ENCODE measurements around the gene GCC2. TPM values are rescaled to one million over a fixed set of nuclear protein-coding genes. Genes with fewer than 3 reads are reported as not detected.

The GCC2 gene
- total RNA-seq, 3 donors from 2014 or later (not counting 1 experiment from before 2014, with no cell fraction given): 84.8 to 110 (median 89.6) TPM

DNA sequence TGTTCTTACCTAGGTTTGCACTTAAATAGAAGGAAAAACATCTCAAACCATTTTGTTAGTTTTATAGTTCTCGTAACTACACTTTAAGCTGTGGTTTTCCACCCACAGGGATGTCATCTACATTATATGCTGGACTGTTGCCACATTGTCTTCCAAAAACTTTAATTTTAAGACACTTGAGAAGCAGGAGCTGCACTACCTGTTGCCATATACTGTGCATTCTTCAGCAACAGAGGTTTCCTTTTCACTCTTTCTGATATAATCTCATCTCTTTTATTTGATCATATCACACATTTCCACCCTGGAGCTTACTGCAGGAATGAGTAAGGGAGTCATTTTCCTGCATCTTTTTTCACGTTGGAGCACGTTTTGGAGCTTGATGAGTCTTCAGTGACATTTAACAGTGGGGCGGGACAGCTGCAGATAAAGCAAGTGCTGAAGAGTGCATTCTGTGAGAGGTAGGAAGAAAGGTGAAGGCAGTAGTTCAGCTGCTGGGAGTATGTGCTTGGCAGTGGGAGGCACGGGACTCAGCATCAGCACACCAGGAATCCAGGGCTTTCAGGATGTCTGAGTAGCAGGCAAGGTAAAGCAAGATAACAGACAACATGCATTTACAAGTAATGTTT, 89.1 kb downstream of the GCC2 start:
- WGBS (ENCODE audit: insufficient coverage): 84% methylated on average over 5 of the region's 5 CpGs
- H3K27ac Mint-ChIP-seq: no peak overlapping the region

DNA sequence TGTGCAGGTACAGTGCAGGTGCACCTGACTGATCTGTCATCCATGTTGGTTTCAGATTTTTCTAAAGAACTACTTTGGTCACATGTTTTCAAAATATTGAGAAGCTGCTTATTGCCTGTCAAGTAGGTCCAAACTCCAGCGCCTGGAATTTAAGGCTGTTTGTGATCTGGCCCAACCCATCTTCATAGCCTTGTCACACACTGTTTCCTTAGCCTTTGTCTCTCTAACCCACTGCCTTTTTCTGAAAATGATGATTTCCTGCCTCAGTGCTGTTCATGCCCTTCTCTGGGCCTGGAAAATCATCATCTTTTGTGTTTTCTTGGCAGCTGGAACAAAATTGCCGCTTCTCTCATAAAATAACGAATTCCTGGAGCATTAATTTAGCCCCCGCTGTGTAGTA, 92.4 kb downstream of the GCC2 start:
- no peak for DNase-seq
- H3K4me1 ChIP-seq (ENCODE audit: control insufficient read depth, insufficient read depth, low read length): no peaks in the 10 kb centered on the region
- TF ChIP-seq, protein P1, sequence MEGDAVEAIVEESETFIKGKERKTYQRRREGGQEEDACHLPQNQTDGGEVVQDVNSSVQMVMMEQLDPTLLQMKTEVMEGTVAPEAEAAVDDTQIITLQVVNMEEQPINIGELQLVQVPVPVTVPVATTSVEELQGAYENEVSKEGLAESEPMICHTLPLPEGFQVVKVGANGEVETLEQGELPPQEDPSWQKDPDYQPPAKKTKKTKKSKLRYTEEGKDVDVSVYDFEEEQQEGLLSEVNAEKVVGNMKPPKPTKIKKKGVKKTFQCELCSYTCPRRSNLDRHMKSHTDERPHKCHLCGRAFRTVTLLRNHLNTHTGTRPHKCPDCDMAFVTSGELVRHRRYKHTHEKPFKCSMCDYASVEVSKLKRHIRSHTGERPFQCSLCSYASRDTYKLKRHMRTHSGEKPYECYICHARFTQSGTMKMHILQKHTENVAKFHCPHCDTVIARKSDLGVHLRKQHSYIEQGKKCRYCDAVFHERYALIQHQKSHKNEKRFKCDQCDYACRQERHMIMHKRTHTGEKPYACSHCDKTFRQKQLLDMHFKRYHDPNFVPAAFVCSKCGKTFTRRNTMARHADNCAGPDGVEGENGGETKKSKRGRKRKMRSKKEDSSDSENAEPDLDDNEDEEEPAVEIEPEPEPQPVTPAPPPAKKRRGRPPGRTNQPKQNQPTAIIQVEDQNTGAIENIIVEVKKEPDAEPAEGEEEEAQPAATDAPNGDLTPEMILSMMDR (IDR thresholded peaks at IDR 0.05): no peak
- Mint-ChIP-seq H3K9me3 (no peaks in the 10 kb centered on the region), H3K36me3 (no peaks in the 10 kb centered on the region), H3K4me3 (no peak overlapping the region), H3K27ac (no peak overlapping the region), H3K4me1 (no peaks in the 10 kb centered on the region), H3K27me3 (ENCODE audit: low read depth in 2 of 2) (no peaks in the 10 kb centered on the region)
- 94% methylated on average over 4 of the region's 4 CpGs for WGBS (ENCODE audit: insufficient coverage)
- ATAC-seq: no peak
- no peaks in the 10 kb centered on the region for H3K9me3 ChIP-seq (ENCODE audit: control insufficient read depth, insufficient read depth, low read length)
- H3K27me3 ChIP-seq (ENCODE audit: control insufficient read depth, insufficient read depth, low read length): no peaks in the 10 kb centered on the region
- H3K27ac ChIP-seq (ENCODE audit: low read length): no peak overlapping the region
- no peaks in the 10 kb centered on the region for H3K36me3 ChIP-seq (ENCODE audit: control insufficient read depth, insufficient read depth, low read length)
- H3K4me3 ChIP-seq (ENCODE audit: low read length): no peak overlapping the region
- intact Hi-C loops (cut with micrococcal nuclease): no loop called here

More for the DNA sequence above, 89.1 kb downstream of the GCC2 start:
- intact Hi-C loops (cut with micrococcal nuclease): loop anchor here (10.0 kb wide), 1 partner anchor 87 kb away; no protein-coding TSS in a partner anchor
- H3K4me1 Mint-ChIP-seq: peaks cover 12 to 13% of the 10 kb centered on the region in 2 donors
- H3K9me3 ChIP-seq (ENCODE audit: control insufficient read depth, insufficient read depth, low read length): no peaks in the 10 kb centered on the region
- TF ChIP-seq, protein P1 (IDR thresholded peaks at IDR 0.05): no peak
- peaks cover 6% of the 10 kb centered on the region for H3K4me1 ChIP-seq (ENCODE audit: control insufficient read depth, insufficient read depth, low read length)
- H3K4me3 Mint-ChIP-seq: no peak overlapping the region
- ATAC-seq: no peak
- no peak overlapping the region for H3K4me3 ChIP-seq (ENCODE audit: low read length)
- H3K27me3 ChIP-seq (ENCODE audit: control insufficient read depth, insufficient read depth, low read length): no peaks in the 10 kb centered on the region
- no peaks in the 10 kb centered on the region for H3K36me3 Mint-ChIP-seq
- no peaks in the 10 kb centered on the region for H3K27me3 Mint-ChIP-seq (ENCODE audit: low read depth in 2 of 2)
- no peak overlapping the region for H3K27ac ChIP-seq (ENCODE audit: low read length)
- no peaks in the 10 kb centered on the region for H3K36me3 ChIP-seq (ENCODE audit: control insufficient read depth, insufficient read depth, low read length)
- no peak for DNase-seq
- H3K9me3 Mint-ChIP-seq: no peaks in the 10 kb centered on the region

DNA sequence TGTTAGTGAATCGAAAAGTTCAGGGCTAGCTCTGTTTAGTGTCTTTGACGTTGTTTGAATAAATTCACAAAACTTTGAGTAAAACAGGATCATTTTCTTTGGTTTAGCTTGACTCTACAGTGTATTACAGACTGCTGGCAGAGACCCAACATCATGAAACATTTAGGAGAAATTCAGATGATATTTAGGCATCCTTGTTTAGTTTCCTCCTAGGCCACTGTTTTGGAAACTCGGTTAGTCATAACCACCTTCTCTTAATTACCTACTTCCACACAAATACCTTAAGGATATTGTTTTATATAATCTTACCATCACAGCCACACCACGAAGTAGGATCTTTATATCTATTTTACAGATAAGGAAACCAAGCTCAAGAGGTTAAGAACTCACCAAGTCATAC, 93.1 kb downstream of the GCC2 start:
- Histone ChIP-seq H3K27me3 (ENCODE audit: control insufficient read depth, insufficient read depth, low read length) (no peaks in the 10 kb centered on the region), H3K4me1 (ENCODE audit: control insufficient read depth, insufficient read depth, low read length) (no peaks in the 10 kb centered on the region), H3K27ac (ENCODE audit: low read length) (no peak overlapping the region), H3K4me3 (ENCODE audit: low read length) (no peak overlapping the region), H3K9me3 (ENCODE audit: control insufficient read depth, insufficient read depth, low read length) (no peaks in the 10 kb centered on the region), H3K36me3 (ENCODE audit: control insufficient read depth, insufficient read depth, low read length) (no peaks in the 10 kb centered on the region)
- ATAC-seq: no peak
- 88% methylated on average over 4 of the region's 4 CpGs for WGBS (ENCODE audit: insufficient coverage)
- no peaks in the 10 kb centered on the region for H3K9me3 Mint-ChIP-seq
- no peak overlapping the region for H3K4me3 Mint-ChIP-seq
- H3K4me1 Mint-ChIP-seq: peaks cover 0 to 6% of the 10 kb centered on the region in 2 donors
- TF ChIP-seq, protein P1 (IDR thresholded peaks at IDR 0.05): no peak
- no peak for DNase-seq
- H3K27me3 Mint-ChIP-seq (ENCODE audit: low read depth in 2 of 2): no peaks in the 10 kb centered on the region
- intact Hi-C loops (cut with micrococcal nuclease): no loop called here
- H3K27ac Mint-ChIP-seq: no peak overlapping the region
- no peaks in the 10 kb centered on the region for H3K36me3 Mint-ChIP-seq

DNA sequence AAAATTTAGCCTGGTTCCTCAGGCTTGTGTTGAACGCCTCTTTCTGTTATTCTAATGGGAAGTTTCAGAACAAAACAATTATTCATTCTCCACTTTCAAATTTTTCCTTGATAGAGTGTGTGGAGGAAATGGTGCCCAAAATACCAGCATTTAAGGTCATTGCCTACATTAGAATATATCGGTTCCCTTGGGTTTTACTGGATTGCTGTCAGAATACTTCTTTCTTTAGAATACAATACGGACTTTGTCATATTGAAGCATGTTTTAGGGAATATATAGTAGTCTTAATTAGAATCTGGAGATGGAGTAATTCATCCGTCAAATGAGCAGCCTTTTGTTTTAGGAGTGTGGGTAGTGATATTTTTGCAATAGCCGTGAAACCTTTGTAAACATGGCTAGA, 98.6 kb downstream of the GCC2 start:
- no peaks in the 10 kb centered on the region for H3K27me3 Mint-ChIP-seq (ENCODE audit: low read depth in 2 of 2)
- no peaks in the 10 kb centered on the region for H3K27me3 ChIP-seq (ENCODE audit: control insufficient read depth, insufficient read depth, low read length)
- no peak overlapping the region for H3K4me3 ChIP-seq (ENCODE audit: low read length)
- H3K4me3 Mint-ChIP-seq: no peak overlapping the region
- 100% methylated on average over 4 of the region's 5 CpGs for WGBS (ENCODE audit: insufficient coverage)
- no peak overlapping the region for H3K27ac ChIP-seq (ENCODE audit: low read length)
- ATAC-seq (no peak), DNase-seq (no peak)
- H3K27ac Mint-ChIP-seq: no peak overlapping the region
- no peaks in the 10 kb centered on the region for H3K9me3 ChIP-seq (ENCODE audit: control insufficient read depth, insufficient read depth, low read length)
- H3K4me1 ChIP-seq (ENCODE audit: control insufficient read depth, insufficient read depth, low read length): no peaks in the 10 kb centered on the region
- peaks cover 6% of the 10 kb centered on the region in 2 donors for H3K4me1 Mint-ChIP-seq
- H3K9me3 Mint-ChIP-seq: no peaks in the 10 kb centered on the region
- H3K36me3 ChIP-seq (ENCODE audit: control insufficient read depth, insufficient read depth, low read length): no peaks in the 10 kb centered on the region
- TF ChIP-seq, protein P1 (IDR thresholded peaks at IDR 0.05): no peak
- no peaks in the 10 kb centered on the region for H3K36me3 Mint-ChIP-seq
- intact Hi-C loops (cut with micrococcal nuclease): no loop called here
